Measurements from ENCODE around the gene APOE.

DNA sequence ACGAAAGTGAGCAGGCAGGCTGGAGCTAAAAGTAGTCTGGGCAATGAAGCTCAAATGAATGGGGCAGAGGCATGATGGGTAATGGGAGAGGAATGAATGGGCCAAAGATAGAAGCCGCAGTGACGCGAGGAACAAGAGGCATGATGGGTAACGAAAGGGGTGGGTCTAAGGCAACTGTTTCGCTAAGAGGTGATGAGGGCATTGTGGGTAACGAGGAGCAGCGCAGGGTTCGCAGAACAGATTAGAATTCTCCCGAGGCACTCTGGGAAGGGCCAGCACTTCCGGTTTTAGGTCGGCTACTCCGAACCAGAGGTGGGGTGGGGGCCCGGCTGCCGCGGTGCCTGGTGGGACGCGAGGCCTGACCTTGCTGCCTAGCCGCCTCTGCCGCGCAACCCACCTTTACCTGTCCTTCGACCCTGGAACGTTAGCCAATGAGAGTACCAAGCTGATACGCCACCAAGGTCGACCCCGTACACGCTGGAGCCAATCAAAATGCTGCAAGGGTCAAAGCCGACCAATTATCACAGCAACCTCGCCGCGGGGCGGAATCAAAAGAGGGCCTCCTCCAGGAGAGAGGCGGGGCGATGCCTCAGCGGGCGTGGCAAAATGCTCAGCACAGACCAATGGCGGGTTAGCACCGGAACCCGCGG, 15.1 kb upstream of the APOE start:
- TF ChIP-seq CTCF (IDR thresholded peaks at IDR 0.05) (no peak), EP300 (IDR thresholded peaks at IDR 0.05) (peak in 1 of 4 donors; percentile 75), POLR2A (IDR thresholded peaks at IDR 0.05) (no peak)
